Fibroblast of villous mesenchyme (primary cell): ENCODE measurements around the gene SCMH1. TPM values are rescaled to one million over a fixed set of nuclear protein-coding genes. Genes with fewer than 3 reads are reported as not detected.
A peak's percentile ranks its signal among the peaks of the same experiment; 100 is the strongest.
"Not testable (repeated sequence)": the region's sequence is repeated elsewhere in the genome, so short reads cannot be mapped to it uniquely, and the experiment has no call there.

Experiments
- DNase-seq: peaks from one replicate; pipeline ENCODE4 v3.0.0-alpha.2; 2010; ENCODE audit warnings: low read depth
- H3K4me3 ChIP-seq: 2 replicates; pipeline ENCODE4 v1.5.1; 2011; ENCODE audit warnings: low read depth, mild to moderate bottlenecking, low read length
- total RNA-seq: library from RNA; depleted of rRNA; stranded (reverse); fragments of >200 nt; gene quantifications from 2 replicates; pipeline ENCODE4 v1.2.3, GENCODE V29; 2012
- TF ChIP-seq, protein P1 (sequence below): IDR thresholded peaks from 2 replicates; pipeline ENCODE4 v1.5.1; 2012; ENCODE audit warnings: low read depth, mild to moderate bottlenecking, low read length; ENCODE audit not compliant: insufficient read depth

Gene SCMH1
- total RNA-seq, 1 donor, result 19.4 TPM

DNA sequence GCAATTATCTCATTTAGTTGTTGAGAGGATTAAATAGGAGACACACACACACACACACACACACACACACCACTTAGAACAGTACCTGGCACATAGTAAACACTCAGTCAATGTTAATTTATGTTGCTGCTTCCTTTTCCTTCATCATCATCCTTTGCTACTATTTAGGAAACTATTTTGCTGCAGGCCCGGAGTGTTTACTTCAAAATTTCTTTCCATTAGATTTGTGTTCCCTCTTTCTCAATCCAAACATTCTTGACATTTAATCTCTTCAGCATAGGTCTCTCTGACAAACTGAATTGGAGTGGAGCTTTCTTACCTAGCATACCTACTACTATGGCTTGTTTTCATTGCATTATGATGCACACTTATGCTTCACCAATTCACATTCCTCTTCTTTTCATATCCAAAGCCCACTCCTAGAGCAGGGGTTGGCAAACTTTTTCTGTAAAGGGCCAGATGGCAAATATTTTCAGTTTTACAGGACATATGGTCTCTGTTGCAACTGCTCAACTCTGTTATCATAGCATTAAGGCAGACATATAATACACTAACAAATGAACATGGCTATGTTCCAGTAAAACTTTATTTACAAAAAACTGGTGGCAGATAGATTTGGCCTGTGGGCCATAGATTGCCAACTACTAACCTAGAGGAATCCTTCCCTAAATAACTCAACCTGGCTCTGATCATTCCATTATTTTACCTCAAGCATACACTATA is 49.5 kb downstream of the SCMH1 start:
- peak; percentile 86 for DNase-seq
- no peak overlapping the region for H3K4me3 ChIP-seq
- TF ChIP-seq, protein P1, sequence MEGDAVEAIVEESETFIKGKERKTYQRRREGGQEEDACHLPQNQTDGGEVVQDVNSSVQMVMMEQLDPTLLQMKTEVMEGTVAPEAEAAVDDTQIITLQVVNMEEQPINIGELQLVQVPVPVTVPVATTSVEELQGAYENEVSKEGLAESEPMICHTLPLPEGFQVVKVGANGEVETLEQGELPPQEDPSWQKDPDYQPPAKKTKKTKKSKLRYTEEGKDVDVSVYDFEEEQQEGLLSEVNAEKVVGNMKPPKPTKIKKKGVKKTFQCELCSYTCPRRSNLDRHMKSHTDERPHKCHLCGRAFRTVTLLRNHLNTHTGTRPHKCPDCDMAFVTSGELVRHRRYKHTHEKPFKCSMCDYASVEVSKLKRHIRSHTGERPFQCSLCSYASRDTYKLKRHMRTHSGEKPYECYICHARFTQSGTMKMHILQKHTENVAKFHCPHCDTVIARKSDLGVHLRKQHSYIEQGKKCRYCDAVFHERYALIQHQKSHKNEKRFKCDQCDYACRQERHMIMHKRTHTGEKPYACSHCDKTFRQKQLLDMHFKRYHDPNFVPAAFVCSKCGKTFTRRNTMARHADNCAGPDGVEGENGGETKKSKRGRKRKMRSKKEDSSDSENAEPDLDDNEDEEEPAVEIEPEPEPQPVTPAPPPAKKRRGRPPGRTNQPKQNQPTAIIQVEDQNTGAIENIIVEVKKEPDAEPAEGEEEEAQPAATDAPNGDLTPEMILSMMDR, result no peak

DNA sequence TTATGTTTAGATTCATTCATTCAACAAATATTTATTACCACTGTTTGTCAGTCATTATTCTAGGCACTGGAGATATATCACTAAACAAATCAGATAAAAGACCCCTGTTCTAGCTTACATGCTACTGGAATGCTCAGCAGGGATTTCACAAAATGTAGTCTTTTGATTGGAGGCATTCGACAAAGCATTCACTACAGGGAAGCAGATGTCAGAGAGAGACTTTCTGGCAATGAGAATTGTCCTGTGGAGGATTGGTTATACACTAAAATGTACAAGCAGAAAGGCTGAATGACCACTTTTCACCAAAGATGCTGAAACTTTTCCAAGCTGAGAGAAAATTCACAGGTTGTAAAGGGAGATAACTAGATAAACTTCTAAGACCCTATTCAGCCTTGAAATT is 57.7 kb downstream of the SCMH1 start:
- no peak overlapping the region for H3K4me3 ChIP-seq
- no peak for DNase-seq
- TF ChIP-seq, protein P1, result no peak

GRCh38 chr1:41178230-41178629 is 63.9 kb downstream of the SCMH1 start:
- DNase-seq, H3K4me3 ChIP-seq: not testable (repeated sequence)

DNA sequence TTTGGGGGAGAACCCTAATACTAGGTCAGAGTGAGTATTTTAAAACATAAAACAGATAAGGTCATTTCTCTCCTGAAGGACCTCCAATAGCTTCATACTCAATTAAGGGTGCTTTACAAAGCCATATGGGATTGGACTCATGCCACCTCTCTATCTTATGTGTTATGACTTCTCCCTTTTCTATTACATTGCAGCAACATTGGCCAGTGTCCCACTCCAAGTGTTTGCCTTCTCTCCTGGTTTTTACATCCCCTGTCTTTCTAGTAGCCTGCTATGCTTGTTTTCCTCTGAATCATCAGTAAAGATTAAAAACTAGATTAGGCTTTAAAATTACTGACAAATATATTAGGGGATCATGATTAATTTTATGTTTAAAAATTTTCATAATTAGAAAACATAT is 66.6 kb downstream of the SCMH1 start:
- peak; percentile 54 for DNase-seq
- TF ChIP-seq, protein P1, result no peak

DNA sequence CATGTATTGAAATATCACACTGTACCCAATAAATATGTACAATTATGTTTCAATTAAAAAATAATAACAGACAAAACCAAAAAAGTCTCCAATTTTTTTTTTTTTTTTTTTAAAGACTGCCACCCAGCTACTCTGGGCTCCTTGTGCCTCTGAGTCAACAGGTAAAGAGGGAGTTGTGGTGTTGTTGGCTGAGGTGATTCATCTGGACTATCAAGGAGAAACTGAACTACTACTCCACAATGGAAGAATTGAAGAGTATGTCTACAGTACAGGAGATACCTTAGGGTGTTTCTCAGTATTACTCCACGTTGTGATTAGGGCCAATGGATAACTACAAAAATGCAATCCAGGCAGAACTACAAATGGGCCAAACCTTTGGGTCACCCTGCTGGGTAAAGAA is 67.9 kb downstream of the SCMH1 start:
- TF ChIP-seq, protein P1, result no peak
- DNase-seq, result no peak
- no peak overlapping the region for H3K4me3 ChIP-seq

More for the DNA sequence above, 66.6 kb downstream of the SCMH1 start:
- H3K4me3 ChIP-seq, result no peak overlapping the region

DNA sequence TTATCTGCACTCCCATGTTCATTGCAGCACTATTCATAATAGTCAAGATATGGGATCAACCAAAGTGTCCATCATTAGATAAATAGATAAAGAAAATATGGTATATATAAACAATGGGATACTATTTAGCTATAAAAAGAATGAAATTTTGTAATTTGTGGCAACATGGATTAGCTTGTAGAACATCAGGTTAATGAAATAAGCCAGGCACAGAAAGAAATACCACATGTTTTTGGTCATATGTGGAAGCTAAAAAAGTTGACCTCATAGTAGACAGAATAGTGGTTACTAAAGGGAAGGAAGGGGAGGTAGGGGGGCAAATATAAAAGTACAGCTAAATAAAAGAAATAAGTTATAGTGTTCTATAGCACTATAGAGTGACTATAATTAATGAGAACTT is 68.5 kb downstream of the SCMH1 start:
- TF ChIP-seq, protein P1, result no peak
- H3K4me3 ChIP-seq, result no peak overlapping the region

DNA sequence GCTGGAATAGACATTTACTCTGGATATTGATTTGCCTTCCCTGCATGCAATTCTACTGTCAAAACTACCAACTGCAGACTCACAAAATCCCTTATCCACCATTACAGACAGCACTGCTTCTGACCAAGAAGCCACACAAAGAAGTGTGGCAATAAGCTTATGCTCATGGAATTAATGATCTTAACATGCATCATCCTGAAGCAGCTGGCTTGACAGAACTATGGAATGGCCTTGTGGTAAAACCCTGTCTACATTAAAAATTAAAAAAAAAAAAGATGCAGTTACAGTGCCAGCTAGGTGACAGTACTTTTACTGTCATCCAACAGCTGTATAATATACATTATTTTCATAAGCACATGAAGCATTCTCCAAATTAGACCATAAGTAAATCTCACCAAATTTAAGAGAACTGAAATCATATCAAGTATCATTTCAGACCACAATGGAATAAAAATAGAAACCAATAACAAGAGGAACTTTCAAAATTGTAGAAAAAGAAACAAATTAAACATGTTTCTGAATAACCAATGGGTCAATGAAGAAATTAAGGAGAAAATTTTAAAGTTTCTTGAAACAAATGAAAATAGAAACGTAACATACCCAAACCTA is 70.7 kb downstream of the SCMH1 start:
- no peak for DNase-seq
- H3K4me3 ChIP-seq, result no peak overlapping the region
- TF ChIP-seq, protein P1, result no peak

More for the DNA sequence above, 68.5 kb downstream of the SCMH1 start:
- DNase-seq, result peak; percentile 63
